ENCODE results near the gene ALPK1.
"Not testable (repeated sequence)": the region's sequence is repeated elsewhere in the genome, so short reads cannot be mapped to it uniquely, and the experiment has no call there.

The ALPK1 gene

DNA sequence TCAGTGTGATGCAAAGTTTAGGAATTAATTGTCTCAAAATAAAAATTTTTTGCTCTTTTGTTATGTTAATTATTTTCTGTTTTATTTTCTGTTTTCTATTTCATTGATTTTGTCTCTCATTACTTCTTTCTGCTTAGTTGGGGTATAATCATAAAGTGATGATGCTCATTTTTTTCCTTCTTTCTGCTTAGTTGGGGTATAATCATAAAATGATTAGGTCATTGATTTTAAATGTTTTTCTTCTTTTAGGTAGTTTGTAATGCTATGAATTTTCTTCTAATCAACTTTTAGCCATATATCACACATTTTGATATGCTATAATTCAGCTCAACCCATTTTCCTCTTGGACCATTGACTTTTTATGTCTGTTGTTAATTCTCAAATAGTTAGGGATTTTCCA lies 175.1 kb downstream of the ALPK1 start:
- DNase-seq, result no peak

DNA sequence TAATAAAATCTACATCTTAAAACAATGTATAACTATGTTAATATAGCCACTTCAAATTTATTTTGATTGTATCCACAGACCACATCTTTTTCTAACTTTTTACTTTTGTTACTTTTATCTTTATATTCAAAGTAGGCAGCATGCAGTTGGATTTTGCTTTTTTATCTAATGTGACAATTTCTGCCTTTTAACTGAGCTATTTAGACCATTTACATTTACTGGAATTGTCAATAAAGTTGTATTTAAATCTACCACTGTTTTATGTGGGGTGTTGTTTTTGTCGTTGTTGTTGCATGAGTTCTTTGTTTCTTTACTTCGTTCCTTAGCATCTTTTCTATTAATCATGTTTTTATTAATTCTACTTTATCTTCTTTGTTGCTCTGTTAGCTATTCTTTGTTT lies 176.8 kb downstream of the ALPK1 start:
- DNase-seq, result no peak

DNA sequence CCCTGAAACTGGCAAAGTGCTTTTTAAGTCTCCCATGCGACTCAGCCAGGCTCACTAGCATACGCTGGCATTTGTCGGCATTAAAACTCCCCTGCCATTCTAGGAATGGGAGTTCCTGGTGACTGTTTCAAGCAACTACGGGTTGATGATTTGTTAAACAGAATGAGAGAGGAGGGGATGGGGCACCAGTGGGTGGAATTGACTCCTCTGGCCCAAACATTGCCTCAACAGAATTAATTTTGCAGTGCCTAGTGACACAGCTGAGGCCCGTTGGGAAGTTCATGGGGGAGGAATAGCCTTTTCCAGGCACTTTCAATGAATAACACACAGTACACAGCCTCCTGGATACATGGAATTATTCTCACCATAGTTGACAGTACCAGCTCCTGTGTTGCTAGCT lies 188.8 kb downstream of the ALPK1 start:
- DNase-seq, result no peak

DNA sequence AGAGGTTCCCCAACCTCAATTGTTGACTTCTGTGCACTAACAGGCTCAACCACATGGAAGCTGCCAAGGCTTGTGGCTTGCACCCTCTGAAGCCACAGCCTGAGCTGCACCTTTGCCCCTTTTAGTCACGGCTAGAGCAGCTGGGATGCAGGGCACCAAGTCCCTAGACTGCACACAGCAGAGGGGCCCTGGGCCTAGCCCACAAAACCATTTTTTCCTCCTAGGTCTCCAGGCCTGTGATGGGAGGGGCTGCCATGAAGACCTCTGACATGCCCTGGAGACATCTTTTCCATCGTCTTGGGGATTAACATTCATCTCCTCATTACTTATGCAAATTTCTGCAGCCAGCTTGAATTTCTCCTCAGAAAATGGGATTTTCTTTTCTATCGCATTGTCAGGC lies 193.6 kb downstream of the ALPK1 start:
- not testable (repeated sequence) for DNase-seq

Measured in inflammatory macrophage (primary cell).